LHCN-M2 (cell line): ENCODE data around the gene PHF11. TPM values are rescaled to one million over a fixed set of nuclear protein-coding genes. Genes with fewer than 3 reads are reported as not detected.
A peak's percentile ranks its signal among the peaks of the same experiment; 100 is the strongest.

Source experiments
- DNase-seq: peaks from one replicate; pipeline ENCODE4 v3.0.0-alpha.2; 2012; ENCODE audit warnings: low read depth
- total RNA-seq: library from RNA; depleted of rRNA; stranded (reverse); fragments of >200 nt; gene quantifications from 2 replicates; pipeline ENCODE4 v1.2.3, GENCODE V29; 2014

The PHF11 gene
- total RNA-seq, 1 experiment from 2014 or later = 18.3 TPM

GRCh38 chr13:49497272-49497671, 1.5 kb downstream of the PHF11 start:
- no peak for DNase-seq

- DNase-seq = no peak
Observed at GRCh38 chr13:49498206-49498605, 2.5 kb downstream of the PHF11 start.

GRCh38 chr13:49499889-49500660, 4.3 kb downstream of the PHF11 start:
- peak; percentile 77 for DNase-seq

GRCh38 chr13:49502954-49503353, 7.2 kb downstream of the PHF11 start:
- DNase-seq = no peak

- no peak for DNase-seq
Observed at GRCh38 chr13:49503951-49504350, 8.2 kb downstream of the PHF11 start.

- DNase-seq = no peak
Observed at GRCh38 chr13:49512578-49512977, 16.8 kb downstream of the PHF11 start.

- no peak for DNase-seq
Observed at GRCh38 chr13:49516467-49516866, 20.7 kb downstream of the PHF11 start.

GRCh38 chr13:49517461-49517860, 21.7 kb downstream of the PHF11 start:
- DNase-seq = no peak

GRCh38 chr13:49521224-49521623, 25.5 kb downstream of the PHF11 start:
- DNase-seq = no peak

- DNase-seq = no peak
Observed at GRCh38 chr13:49524740-49525501, 29.2 kb downstream of the PHF11 start.

GRCh38 chr13:49527123-49527522, 31.4 kb downstream of the PHF11 start:
- DNase-seq = peak; percentile 21

GRCh38 chr13:49528161-49528560, 32.4 kb downstream of the PHF11 start:
- no peak for DNase-seq

GRCh38 chr13:49530457-49530856, 34.7 kb downstream of the PHF11 start:
- no peak for DNase-seq

- no peak for DNase-seq
Observed at GRCh38 chr13:49532593-49532992, 36.8 kb downstream of the PHF11 start.

GRCh38 chr13:49533011-49533410, 37.3 kb downstream of the PHF11 start:
- DNase-seq = no peak

- DNase-seq = no peak
Observed at GRCh38 chr13:49533591-49534269, 38.0 kb downstream of the PHF11 start.

- no peak for DNase-seq
Observed at GRCh38 chr13:49536144-49536873, 40.6 kb downstream of the PHF11 start.

GRCh38 chr13:49538404-49538803, 42.7 kb downstream of the PHF11 start:
- no peak for DNase-seq

- no peak for DNase-seq
Observed at GRCh38 chr13:49539313-49539712, 43.6 kb downstream of the PHF11 start.

GRCh38 chr13:49539746-49540145, 44.0 kb downstream of the PHF11 start:
- DNase-seq = no peak

GRCh38 chr13:49540552-49540951, 44.8 kb downstream of the PHF11 start:
- no peak for DNase-seq

GRCh38 chr13:49543656-49544055, 47.9 kb downstream of the PHF11 start:
- DNase-seq = no peak
